Stimulated activated CD4-positive, alpha-beta T cell treated with anti-CD3 and anti-CD28 coated beads, Interleukin-1b, Interleukin-23, amount 100 ng/mL, for 48 hours (primary cell): Measurements from ENCODE around the gene CASKIN2.
"Not testable (repeated sequence)": the region's sequence is repeated elsewhere in the genome, so short reads cannot be mapped to it uniquely, and the experiment has no call there.

Experiments
- DNase-seq: peaks from one replicate; pipeline ENCODE4 v3.0.0-alpha.2; 2020

Gene CASKIN2

DNA sequence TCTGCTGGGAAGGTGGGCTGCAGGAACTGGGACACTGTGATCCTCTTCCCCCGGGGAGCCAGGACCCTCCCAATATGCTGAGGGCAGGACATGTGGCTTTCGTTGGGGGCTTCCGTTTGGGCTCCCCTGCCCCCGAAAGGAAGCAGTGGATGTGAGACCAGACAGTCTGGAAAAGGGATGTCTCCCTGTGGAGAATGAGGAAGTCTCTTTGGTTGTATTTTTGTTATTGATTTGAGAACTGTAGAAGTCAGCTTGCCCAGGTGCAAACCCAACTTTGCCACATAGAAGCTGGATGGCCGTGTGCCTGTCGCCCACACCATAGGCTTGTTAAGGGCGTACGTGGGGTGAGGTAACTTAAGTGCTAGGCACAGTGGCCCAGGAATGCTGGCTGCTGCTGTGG, 28.9 kb upstream of the CASKIN2 start:
- no peak for DNase-seq

DNA sequence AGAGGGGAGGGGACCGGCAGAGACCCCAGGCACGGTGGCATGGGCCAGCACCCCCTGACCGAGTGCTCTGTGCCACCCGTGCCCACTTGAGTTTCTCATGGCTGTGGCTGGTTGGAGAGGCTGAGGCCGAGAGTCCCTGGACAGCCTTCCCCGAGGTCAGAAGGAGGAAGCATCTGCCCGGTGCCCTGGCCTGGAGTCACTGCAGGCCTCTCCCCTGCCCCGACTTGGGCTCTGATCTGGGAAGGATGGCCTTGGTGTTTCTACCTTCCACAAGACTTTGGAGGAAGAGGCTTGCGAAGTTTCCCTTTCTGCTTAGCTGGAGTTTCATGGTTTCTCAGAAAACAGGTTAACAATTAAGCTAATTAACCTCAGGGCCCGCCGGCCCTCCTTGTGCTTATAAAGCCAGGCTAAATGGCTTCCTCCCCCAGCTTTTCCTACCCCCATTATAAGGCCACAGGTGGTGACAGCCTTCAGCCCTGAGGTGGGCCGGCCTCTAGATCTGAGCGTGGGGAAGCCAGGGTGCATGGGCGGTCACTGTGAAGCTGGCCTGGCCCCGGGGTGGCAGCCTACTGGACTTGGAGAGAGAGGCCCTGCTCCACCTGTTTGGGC, 27.5 kb upstream of the CASKIN2 start:
- DNase-seq: no peak

DNA sequence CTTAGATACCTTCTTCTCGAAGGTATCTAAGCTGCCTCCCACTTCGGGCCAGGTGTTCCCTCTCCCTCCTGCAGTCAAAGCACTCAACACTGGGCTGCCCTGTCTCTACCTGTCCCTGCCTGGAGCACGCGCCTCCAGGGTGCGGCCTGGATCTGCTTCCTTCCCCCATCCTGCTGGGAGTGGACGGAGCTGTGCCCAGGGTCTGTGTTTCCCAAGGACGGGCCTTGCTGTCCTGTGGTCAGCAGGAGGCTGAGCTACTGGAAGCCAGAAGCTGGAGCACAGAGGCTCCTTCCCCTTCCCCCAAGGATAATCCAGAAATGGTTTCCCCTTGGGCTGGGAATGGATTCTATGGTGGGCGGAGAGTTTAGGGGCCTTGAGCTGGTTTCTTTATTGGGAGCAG, 26.9 kb upstream of the CASKIN2 start:
- DNase-seq: no peak

- DNase-seq: no peak
Observed at GRCh38 chr17:75540923-75541503, 25.7 kb upstream of the CASKIN2 start.

- DNase-seq: no peak
Observed at GRCh38 chr17:75539967-75540729, 24.8 kb upstream of the CASKIN2 start.

- DNase-seq: no peak
Observed at GRCh38 chr17:75536366-75536765, 21.0 kb upstream of the CASKIN2 start.

GRCh38 chr17:75535871-75536270, 20.5 kb upstream of the CASKIN2 start:
- no peak for DNase-seq

DNA sequence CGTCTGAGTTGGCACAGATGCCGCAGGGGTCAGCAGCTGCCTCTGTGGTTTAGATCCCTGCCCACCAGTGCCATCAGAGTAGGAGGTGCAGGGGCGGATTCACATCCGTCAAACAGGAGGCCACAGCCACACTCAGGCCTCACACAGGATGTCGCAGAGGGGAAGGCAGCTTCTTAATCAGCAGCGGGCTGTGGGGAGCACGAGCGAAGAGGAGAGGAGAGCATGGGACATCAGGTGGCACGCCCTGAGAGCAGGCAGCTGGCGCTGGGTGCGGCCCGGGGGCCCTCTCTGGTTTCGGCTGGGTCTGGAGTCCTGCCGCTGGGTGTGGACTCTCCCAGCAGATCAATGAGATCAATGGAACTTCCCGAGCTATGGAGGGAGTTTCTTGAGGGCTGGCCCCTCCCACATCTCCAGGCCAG, 19.8 kb upstream of the CASKIN2 start:
- peak; percentile 65 for DNase-seq

GRCh38 chr17:75531721-75532072, 16.4 kb upstream of the CASKIN2 start:
- no peak for DNase-seq

DNA sequence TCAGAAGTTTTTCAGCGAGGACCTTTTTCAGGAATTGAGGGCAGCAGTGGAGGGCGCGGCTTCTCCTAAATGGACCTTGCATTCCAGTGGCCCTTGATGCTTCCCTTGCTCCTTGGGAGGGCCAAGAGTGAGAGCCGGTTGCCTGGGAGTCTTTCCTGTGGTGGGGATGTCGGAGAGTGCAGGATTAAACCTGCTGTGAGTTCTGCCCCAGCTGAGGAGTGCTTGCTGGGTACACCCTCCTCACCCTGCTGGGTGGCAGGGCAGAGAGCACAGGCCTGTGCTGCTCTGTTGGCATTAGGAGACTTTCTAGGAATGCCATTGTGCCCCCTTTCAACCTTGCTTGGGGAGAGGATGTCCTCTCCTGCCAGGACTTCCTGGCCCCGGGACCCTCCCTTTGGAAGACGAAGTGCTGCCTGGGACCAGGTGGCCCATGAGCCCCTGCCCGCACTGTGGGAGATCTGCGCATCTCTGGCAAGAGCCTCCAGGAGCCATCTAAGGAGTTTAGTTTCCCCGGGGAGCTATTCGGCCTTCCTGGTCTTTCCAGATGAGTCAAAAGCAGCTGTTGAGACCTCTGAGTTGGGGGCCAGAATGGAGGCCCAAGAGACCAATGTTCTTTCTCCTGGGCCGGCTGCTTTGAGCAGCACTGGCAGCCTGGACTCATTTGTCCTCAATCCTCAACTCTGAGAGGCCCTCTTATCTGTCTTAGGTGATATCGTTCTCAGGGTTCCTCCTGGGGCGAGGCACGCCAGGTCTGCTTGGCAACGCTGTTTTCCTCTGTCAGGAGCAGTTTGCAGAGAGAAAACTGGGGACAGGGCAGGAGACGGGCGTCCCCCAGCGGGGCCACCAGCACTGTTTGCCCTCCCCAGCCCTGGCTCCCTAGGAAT, 15.7 kb upstream of the CASKIN2 start:
- DNase-seq: no peak

DNA sequence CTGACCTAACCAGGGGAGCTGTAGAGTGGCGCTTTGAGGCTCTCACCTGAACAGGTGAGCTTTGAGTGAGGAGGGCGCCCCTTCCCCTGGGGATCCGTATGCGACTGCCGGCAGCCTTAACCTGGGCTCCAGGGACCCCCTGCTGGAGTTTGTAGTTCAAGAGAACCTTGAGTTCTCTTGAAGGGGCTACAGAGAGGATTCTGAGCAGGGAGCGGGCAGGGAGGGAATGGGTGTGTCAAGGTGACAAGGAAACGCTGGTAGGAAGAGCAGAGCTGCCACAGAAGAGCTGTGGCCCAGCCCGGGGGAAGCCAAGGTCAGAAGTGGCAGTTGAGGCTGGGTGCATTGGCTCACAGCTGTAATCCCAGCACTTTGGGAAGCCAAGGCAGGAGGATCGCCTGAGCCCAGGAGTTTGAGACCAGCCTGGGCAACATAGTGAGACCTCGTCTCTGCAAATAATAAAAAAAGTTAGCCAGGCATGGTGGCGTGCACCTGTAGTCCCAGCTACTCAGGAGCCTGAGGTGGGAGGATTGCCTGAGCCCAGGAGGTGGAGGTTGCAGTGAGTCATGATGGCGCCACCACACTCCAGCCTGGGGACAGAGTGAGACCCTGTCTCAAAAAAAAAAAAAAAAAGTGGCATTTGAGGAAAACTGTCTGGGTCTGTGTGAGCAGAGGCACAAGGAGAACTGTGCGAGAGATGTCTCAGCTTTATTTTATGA, 11.4 kb upstream of the CASKIN2 start:
- DNase-seq: no peak

DNA sequence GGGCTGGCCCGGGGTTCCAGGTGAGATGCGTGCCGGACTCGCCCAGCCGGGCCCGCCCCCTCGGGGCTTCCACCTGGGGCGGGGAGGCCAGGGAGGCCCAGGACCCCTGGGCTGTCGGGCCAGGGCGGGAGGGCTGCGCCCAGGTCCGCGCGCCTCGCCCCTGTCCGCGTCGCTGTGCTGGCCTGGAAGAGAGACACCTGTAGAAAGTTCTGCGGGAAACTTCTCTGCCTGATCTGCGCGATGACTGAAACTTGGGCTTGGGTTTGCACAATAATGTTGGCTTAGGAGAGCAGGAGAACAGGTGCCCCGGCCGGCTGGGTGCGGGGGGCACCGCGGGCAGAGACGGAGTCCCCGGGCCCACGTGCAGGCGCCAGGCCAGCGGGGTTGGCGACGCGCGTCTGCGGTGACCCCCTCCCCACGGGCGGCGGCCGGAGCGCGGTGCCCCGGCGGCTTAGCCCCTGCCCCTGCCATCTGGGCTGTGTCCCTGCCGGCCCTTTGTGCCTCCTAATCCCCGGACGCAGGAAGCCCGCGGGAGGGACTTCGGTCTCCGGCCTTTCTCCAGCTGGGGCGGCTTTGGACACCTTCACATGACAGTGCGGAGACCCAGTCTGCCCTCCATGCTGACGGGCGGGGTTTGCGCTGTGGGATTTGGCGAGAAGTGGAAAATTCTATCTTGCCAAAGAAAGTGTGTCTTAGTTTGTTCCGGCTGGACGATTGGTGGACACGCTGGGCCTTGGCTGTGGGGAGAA, 10.6 kb upstream of the CASKIN2 start:
- no peak for DNase-seq

DNA sequence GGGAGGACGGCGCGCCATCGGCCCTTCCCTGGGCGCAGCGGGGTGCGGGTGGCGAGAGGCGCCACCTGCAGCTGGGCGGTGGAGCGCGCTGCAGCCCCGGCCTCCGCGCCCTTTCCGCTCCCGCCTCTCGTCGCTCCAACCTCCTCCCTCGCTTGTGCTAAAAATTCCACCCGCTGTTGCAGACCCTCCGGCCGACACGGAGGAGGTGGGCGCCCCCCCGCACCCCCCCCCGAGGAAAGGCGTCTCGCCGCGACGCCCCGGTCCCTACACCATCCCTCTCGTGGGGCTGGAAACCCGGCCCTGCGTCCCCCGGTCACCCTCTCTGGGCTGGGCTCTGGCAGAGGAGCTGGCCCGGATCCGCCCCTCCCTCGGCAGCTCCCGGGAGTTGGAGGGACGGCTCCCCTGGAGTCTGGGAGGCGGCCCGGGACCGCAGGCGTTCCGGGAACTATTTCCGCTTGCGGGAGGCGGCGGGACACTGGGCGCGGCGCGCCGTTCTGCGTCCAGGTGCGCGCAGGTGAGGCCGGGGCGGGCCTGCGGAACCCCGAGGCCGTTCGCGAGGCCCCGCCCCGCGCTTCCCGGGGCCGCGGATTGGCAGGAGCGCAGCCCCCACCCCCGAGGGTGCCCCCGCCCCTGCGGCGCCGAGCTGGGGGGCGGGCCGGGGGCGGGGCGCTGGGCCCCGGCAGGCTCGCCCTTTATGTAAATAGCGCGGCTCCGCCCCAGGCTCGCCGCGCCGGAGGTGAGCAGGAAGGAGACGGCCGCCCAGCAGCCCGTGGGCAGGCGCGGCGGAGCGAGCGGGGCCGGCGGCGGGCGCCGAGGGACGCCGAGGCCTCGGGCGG, 9.9 kb upstream of the CASKIN2 start, which contains the start of gene LLGL2:
TSS of gene LLGL2 (plus strand) at position 728 of the 836 bp plus-strand sequence. CDS start 17,730 bp downstream, outside the sequence.
- DNase-seq: peak; percentile 74

DNA sequence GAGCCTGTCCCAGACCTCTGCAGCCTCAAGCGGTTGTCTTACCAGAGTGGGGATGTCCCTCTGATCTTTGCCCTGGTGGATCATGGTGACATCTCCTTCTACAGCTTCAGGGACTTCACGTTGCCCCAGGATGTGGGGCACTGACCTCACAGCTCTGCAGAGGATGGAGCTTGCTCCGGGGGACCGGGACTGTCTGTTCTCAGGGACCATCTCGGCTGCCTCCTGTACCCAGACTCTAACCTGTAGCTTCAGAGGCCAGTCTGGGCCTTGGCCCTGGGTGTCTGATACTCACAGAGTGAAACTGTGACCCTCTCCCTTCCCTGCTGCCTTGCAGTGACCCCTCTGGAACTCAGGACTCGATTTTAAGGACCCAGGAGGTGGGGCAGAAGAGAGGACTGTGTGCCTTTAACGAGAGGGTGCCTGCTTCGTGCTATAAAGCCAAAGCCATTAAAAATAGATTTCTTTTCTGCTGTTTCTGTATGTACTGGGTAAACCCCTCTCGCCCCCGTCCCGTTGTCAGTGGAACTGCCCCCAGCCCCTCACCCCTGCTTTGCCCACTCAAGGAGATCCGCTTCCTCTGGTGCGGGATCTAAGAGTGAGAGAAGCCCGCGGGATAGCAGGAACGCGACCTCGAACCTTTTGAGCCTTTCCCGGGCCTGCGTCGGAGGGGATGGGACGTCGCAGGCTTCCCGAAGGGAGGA, 9.1 kb upstream of the CASKIN2 start:
- no peak for DNase-seq

- DNase-seq: no peak
Observed at GRCh38 chr17:75523647-75524046, 8.3 kb upstream of the CASKIN2 start.

GRCh38 chr17:75521951-75522727, 6.8 kb upstream of the CASKIN2 start:
- no peak for DNase-seq

- DNase-seq: no peak
Observed at GRCh38 chr17:75521290-75521689, 6.0 kb upstream of the CASKIN2 start.

DNA sequence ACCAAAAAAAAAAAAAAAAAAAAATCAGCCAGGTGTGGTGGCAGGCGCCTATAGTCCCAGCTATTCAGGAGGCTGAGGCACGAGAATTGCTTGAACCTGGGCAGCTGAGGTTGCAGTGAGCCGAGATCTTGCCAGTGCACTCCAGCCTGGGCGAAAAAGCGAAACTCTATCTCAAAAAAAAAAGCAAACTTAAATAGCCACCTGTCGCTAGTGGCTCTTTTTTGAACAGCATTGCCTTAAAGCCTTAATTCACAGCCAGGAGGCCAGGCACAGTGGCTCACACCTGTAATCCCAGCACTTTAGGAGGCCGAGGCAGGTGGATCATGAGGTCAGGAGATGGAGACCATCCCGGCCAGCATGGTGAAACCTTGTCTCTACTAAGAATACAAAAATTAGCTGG, 5.1 kb upstream of the CASKIN2 start:
- DNase-seq: not testable (repeated sequence)

- no peak for DNase-seq
Observed at GRCh38 chr17:75518983-75519537, 3.7 kb upstream of the CASKIN2 start.
